CD1c-positive myeloid dendritic cell (primary cell): ENCODE measurements around the gene LDHAL6B.
"Not testable (repeated sequence)": the region's sequence is repeated elsewhere in the genome, so short reads cannot be mapped to it uniquely, and the experiment has no call there.

ENCODE experiments used
- DNase-seq: peaks from one replicate; pipeline ENCODE4 v3.0.0-alpha.2; 2016; ENCODE audit errors: extremely low spot score

Gene LDHAL6B

GRCh38 chr15:59206623-59207183 is at the start of gene LDHAL6B:
Gene LDHAL6B, plus strand, starts transcription at chr15:59206843. Its CDS starts 98 bp downstream, at chr15:59206941.
- DNase-seq, result no peak

- DNase-seq, result no peak
These were observed 49.2 kb upstream of the LDHAL6B start for GRCh38 chr15:59157396-59157795.

GRCh38 chr15:59157840-59158700 is 48.6 kb upstream of the LDHAL6B start:
- DNase-seq, result no peak

- no peak for DNase-seq
These were observed 48.0 kb upstream of the LDHAL6B start for GRCh38 chr15:59158701-59159034.

DNA sequence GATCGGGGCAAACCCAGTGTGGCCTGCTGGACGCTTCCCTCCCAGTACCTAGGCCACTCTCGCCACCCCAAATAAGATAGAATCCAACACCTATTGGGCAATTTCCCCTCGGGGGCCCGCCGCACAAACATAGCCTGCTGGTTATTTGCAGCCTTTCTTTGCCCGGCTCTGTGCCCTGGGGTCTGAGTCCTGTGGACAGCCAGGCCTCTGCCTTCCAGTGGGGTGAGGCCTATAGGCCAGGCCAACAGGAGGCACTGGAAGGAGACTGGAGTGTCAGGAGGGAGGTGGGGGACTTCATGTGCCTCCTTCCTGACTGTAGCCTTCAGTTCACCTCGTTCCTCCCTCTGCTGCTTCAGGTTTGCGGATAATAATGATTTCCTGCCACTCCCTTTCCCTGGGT is 47.4 kb upstream of the LDHAL6B start:
- DNase-seq, result no peak

DNA sequence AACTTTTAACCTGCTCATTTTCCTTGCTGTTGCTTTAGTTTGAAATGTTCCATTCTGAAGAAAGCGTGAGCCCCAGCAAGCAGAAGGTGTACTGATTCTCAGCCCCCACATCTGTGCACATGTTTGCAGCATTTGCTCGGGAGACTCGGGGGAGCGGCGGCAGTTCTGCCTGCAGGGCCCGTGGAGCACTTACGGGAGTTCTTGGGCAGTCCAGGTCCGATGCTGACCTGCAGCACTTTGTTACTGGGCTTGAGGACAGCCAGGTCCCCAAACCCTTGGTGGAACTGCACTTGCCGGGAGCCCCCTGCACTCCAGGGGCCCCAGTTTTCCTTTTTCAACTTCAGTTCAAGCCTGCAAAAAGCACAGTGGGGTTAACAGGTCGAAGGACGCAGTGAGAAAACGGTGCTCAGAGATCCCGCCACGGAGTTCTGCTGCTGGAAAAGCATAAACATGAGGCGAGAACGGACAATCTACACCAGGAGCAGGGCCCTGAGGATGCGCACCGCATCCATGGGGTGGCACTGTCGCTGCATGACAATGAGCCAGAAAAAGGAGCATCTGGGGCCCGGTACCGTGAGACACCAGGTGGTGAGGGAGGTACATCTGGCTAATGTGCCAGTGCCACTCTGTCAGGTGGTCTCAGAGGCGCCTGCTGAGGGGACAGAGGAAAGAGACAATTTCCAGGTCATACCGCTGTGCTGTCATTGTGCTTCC is 45.6 kb upstream of the LDHAL6B start:
- DNase-seq, result no peak

DNA sequence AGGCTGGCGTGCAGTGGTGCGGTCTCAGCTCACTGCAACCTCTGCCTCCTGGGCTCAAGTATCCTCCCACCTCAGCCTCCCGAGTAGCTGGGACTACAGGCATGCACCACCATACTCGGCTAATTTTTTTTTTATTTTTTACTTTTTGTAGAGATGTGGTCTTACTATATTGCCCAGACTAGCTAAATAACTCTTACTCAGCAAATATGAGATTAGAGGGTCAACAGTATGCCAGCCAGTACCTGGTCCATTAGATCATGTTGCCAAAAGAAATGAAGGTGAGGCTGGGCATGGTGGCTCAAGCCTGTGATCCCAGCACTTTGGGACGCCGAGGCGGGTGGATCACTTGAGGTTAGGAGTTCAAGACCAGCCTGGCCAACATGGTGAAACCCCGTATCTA is 44.6 kb upstream of the LDHAL6B start:
- DNase-seq, result not testable (repeated sequence)

DNA sequence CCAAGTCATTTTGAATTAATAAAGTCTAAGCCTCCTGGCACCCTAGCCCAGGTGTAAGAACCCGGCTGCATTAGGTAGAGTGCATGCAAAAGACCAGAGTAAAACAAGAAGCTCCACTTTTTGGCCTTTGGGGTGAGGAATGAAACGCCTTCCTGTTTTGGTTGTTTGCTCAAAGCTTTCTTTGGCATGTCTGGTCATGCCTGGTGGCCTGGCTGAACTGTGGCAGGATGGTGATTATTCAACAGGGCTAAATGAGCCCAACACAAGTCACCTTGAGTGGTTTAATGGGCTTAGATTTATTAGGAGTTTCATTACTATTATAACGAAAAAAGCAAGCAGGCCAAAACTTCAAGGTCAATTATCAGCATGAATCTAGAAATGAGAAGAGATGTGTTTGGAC is 40.9 kb upstream of the LDHAL6B start:
- DNase-seq, result peak; percentile 47

DNA sequence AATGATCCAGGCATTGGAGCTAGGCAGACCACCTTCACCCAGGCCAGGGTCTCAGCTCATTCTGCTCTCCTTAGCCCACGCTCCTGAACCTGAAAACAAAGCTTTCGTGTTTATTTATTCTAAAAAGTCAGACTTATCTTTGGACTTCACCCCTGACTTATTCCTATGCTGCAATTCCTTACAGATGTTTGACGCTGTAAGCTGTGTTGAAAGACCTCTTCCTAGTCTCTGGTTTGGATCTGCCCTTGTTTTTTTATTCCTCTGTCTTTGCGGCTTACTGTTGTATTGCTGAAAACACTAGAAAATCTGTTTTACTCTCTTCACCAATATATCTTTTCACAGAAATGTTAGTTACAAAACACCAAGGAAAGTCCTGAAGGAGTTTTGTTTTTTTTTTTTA is 40.5 kb upstream of the LDHAL6B start:
- DNase-seq, result no peak

DNA sequence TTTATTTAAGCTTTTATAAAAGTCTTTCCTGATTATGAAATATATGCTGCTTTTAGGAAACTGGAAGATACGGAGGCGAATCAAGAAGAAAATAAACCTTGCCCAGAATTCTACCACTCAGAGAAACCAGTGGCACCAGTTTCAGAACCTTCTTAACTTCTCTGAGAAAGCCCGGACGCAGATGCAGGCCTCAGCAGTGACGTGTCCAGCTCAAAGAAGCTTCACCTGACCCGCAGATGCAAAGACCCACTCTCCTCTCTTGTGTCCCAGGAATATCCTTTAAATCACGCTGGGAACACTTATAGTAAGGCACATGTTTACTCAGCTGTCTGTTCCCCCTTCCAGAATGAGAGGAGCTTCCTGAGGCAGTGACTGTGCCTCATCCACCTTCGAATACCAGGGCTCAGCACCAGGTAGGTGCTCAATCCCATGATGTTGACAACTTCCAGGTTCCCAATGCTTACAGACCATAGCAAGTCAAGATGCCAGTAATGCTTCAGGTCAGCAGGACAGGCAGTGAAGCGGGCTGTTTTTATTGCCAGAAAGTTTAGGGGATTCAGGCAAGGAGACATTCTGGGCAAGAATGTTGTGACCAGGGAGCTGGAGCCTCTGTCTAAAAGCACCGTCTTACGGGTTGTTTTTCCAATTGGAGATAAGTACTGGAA is 39.9 kb upstream of the LDHAL6B start:
- DNase-seq, result no peak

- DNase-seq, result peak; percentile 62
These were observed 38.1 kb upstream of the LDHAL6B start for GRCh38 chr15:59168536-59168935.

DNA sequence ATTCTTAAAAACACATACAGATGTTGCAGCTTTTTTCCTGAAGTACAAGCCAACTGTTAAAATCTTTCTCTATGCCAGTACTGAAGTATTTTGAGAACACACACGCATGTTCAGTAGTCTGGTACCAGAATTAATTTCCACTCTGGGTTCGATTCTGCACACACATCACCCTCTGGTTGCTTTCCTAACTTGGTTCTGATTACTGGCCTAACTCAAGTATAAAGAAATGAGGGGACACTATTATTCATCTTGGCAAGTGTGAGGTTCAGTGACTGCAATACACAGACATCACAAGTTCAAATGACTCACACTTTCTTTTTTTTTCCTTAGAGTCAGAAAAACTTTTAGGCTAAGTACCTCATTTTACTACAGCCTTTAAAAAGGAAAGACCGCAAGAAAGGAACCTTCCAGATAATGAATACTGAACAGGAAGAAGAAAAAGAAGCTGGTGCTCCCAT is 37.4 kb upstream of the LDHAL6B start:
- DNase-seq, result peak; percentile 91

- DNase-seq, result no peak
These were observed 36.2 kb upstream of the LDHAL6B start for GRCh38 chr15:59170295-59171066.

- DNase-seq, result no peak
These were observed 35.6 kb upstream of the LDHAL6B start for GRCh38 chr15:59171067-59171397.

DNA sequence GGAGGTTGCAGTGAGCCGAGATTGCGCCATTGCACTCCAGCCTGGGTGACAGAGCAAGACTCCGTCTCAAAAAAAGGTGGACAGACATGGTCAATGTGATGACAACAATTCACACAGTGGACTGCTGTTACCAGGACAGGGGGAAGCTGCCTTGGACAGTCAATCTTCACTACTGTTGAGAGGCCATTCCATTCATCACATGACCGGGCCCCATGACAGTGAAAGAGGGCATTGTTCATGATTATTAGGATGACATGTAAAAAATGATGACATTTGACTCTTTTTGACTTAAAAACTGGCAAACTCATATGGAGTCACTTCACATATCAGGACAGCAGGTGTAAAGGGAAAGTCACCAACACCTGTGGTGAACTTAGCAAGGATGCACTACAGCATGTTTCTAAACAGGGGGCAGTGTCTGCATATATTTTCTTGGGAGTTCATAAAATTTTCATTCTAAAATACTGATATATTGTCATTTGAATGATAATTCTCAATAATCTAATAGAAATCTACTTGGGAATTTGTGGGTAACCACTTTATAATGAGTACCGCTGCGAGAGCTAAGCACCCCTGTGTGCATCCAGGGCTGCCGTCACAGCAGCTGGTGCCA is 34.2 kb upstream of the LDHAL6B start:
- no peak for DNase-seq

- no peak for DNase-seq
These were observed 33.4 kb upstream of the LDHAL6B start for GRCh38 chr15:59173194-59173593.

GRCh38 chr15:59174151-59174834 is 32.4 kb upstream of the LDHAL6B start:
- DNase-seq, result peak; percentile 83

- peak; percentile 93 for DNase-seq
These were observed 31.5 kb upstream of the LDHAL6B start for GRCh38 chr15:59174835-59175831.

DNA sequence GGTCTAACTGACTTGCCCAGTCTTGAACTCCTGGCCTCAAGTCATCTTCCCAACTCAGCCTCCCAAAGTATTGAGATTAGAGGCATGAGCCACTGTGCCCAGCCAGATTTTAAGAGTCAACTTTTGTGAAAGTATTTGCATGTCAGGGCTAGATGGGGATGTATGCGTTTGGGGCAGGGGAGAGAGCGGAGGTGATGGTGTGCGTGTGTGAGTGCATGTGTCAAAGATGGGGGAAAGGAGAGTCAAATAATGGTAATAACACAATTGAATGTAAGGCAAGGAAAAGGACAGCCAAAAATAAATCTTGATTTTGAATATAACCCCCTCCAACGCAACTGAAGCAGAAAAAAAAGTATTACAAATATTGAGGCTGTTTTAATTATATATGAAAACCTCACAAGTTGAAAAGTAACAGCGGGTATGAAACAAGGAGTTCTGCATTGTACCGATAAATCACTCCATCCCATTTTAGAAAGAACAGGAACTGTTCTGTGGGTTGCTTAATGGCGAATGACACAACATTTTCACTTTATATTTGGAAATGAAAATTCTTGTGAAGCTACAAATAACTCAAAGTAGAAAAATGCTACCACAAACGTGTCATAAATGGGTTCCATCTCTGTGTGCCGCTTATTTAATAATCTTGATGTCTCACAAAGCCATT is 29.9 kb upstream of the LDHAL6B start:
- peak; percentile 87 for DNase-seq
